GM23338 (cell line): ENCODE measurements around the gene COL18A1. TPM values are rescaled to one million over a fixed set of nuclear protein-coding genes. Genes with fewer than 3 reads are reported as not detected.

Experiments
- ATAC-seq: fragments of 200-7000 bp; cut with Tn5 transposase; 3 replicates; pipeline ENCODE4 v1.9.1; 2020
- DNase-seq: peaks from one replicate; pipeline ENCODE4 v3.0.0-alpha.2; 2015; ENCODE audit warnings: low spot score
- H2AFZ ChIP-seq: fragments of 200-600 bp; sonication (generic); 2 replicates; pipeline ENCODE4 v1.8.0; 2016; ENCODE audit warnings: antibody characterized with exemption, mild to moderate bottlenecking, moderate library complexity
- H3F3A ChIP-seq: fragments of 200-600 bp; sonication (generic); replicated peaks from 2 replicates; pipeline ENCODE4 v1.8.0; 2017; ENCODE audit warnings: antibody characterized with exemption, mixed run types, low read depth
- H3K27ac ChIP-seq: fragments of 200-600 bp; sonication (generic); 2 replicates; pipeline ENCODE4 v1.6.1; 2016; ENCODE audit warnings: low read depth
- H3K27me3 ChIP-seq: fragments of 200-600 bp; sonication (generic); 2 replicates; pipeline ENCODE4 v1.8.0; 2016; ENCODE audit warnings: mild to moderate bottlenecking, mixed run types, moderate library complexity; ENCODE audit not compliant: insufficient read depth
- H3K36me3 ChIP-seq: fragments of 200-600 bp; sonication (generic); 2 replicates; pipeline ENCODE4 v1.8.0; 2016; ENCODE audit warnings: mild to moderate bottlenecking; ENCODE audit not compliant: insufficient read depth
- H3K4me1 ChIP-seq: fragments of 200-600 bp; sonication (generic); 2 replicates; pipeline ENCODE4 v1.8.0; 2016; ENCODE audit warnings: mild to moderate bottlenecking, moderate library complexity; ENCODE audit not compliant: insufficient read depth
- H3K4me2 ChIP-seq: fragments of 200-600 bp; sonication (generic); 2 replicates; pipeline ENCODE4 v1.7.1; 2017; ENCODE audit warnings: mixed run types
- H3K4me3 ChIP-seq: fragments of 200-600 bp; sonication (generic); 2 replicates; pipeline ENCODE4 v1.6.1; 2016; ENCODE audit warnings: mixed run types
- H3K79me2 ChIP-seq: fragments of 200-600 bp; sonication (generic); replicated peaks from 2 replicates; pipeline ENCODE4 v1.8.0; 2017; ENCODE audit warnings: mild to moderate bottlenecking; ENCODE audit not compliant: insufficient read depth
- H3K9me2 ChIP-seq: fragments of 200-600 bp; sonication (generic); 2 replicates; pipeline ENCODE4 v1.8.0; 2017; ENCODE audit not compliant: insufficient read depth
- H4K20me1 ChIP-seq: fragments of 200-600 bp; sonication (generic); replicated peaks from 2 replicates; pipeline ENCODE4 v1.8.0; 2017; ENCODE audit warnings: mild to moderate bottlenecking; ENCODE audit not compliant: insufficient read depth
- H3K27ac Mint-ChIP-seq: 2 replicates; pipeline ENCODE4 v1.8.0; 2020; ENCODE audit warnings: inconsistent platforms, mild to moderate bottlenecking, moderate library complexity, mixed read lengths
- H3K27me3 Mint-ChIP-seq: 3 replicates; pipeline ENCODE4 v1.8.0; 2022; ENCODE audit warnings: low read depth, mild to moderate bottlenecking, moderate library complexity, mixed read lengths, inconsistent platforms; ENCODE audit not compliant: insufficient read depth, poor library complexity
- H3K36me3 Mint-ChIP-seq: 3 replicates; pipeline ENCODE4 v1.8.0; 2021; ENCODE audit warnings: low read depth, mild to moderate bottlenecking, inconsistent platforms, moderate library complexity, mixed read lengths
- H3K4me1 Mint-ChIP-seq: 3 replicates; pipeline ENCODE4 v1.8.0; 2020; ENCODE audit warnings: mild to moderate bottlenecking, inconsistent platforms, mixed read lengths
- H3K4me3 Mint-ChIP-seq: 3 replicates; pipeline ENCODE4 v1.8.0; 2021; ENCODE audit warnings: moderate library complexity, mild to moderate bottlenecking, inconsistent platforms, mixed read lengths
- H3K9me3 Mint-ChIP-seq: 3 replicates; pipeline ENCODE4 v1.8.0; 2020; ENCODE audit warnings: moderate library complexity, mild to moderate bottlenecking, inconsistent platforms, mixed read lengths
- CREB1 ChIP-seq: fragments of 250-450 bp; sonication (Bioruptor Pico); IDR thresholded peaks from 2 replicates; pipeline ENCODE4 v1.5.0; 2020; ENCODE audit warnings: low read depth, mild to moderate bottlenecking, moderate library complexity
- JUNB ChIP-seq: IDR thresholded peaks from one replicate; pipeline ENCODE4 v1.6.1; 2016; ENCODE audit warnings: antibody characterized with exemption; ENCODE audit not compliant: unreplicated experiment
- NANOG ChIP-seq: IDR thresholded peaks from 2 replicates; pipeline ENCODE4 v1.6.1; 2016; ENCODE audit warnings: antibody characterized with exemption, borderline replicate concordance
- POLR2AphosphoS5 ChIP-seq: IDR thresholded peaks from 2 replicates; pipeline ENCODE4 v1.6.1; 2016; ENCODE audit warnings: antibody characterized with exemption, low read depth
- REST ChIP-seq: IDR thresholded peaks from one replicate; pipeline ENCODE4 v1.6.1; 2018; ENCODE audit warnings: antibody characterized with exemption; ENCODE audit not compliant: unreplicated experiment
- STAT1 ChIP-seq: IDR thresholded peaks from one replicate; pipeline ENCODE4 v1.6.1; 2016; ENCODE audit warnings: antibody characterized with exemption; ENCODE audit not compliant: unreplicated experiment
- ZNF114 ChIP-seq: fragments of 250-450 bp; sonication (Bioruptor Pico); IDR thresholded peaks from 2 replicates; pipeline ENCODE4 v1.5.0; 2020; ENCODE audit warnings: mild to moderate bottlenecking, moderate library complexity
- polyA plus RNA-seq: library from polyadenylated mRNA; unstranded; fragments of >200 nt; fragmentation: Nextera tagmentation; extraction: Ambion mirVana; gene quantifications from 2 replicates; pipeline ENCODE4 v1.2.1, GENCODE V29; 2016
- total RNA-seq: library from RNA; depleted of rRNA; stranded (reverse); fragments of >200 nt; shearing (Covaris generic); gene quantifications from 2 replicates; pipeline ENCODE4 v1.2.3, GENCODE V29; 2014
- TF ChIP-seq, protein P1 (sequence below): fragments of 250-450 bp; sonication (Bioruptor Pico); IDR thresholded peaks from 2 replicates; pipeline ENCODE4 v1.5.0; 2020; ENCODE audit warnings: mild to moderate bottlenecking, moderate library complexity
- TF ChIP-seq, protein P2 (sequence below): IDR thresholded peaks from 2 replicates; pipeline ENCODE4 v1.6.1; 2016; ENCODE audit warnings: antibody characterized with exemption
- TF ChIP-seq, protein P3 (sequence below), 2 experiments: fragments of 200-600 bp in 1 of 2; sonication (generic) in 1 of 2; conservative IDR thresholded peaks; 2 replicates each; pipeline versions ENCODE4 v1.5.1 to v1.6.1; 2016 to 2017; ENCODE audit warnings: antibody characterized with exemption in 2 of 2, low read depth in 2 of 2, mild to moderate bottlenecking in 2 of 2, moderate library complexity in 1 of 2

The COL18A1 gene
- total and polyA plus RNA-seq, 2 experiments from 2014 or later: 38.4 to 430 TPM

DNA sequence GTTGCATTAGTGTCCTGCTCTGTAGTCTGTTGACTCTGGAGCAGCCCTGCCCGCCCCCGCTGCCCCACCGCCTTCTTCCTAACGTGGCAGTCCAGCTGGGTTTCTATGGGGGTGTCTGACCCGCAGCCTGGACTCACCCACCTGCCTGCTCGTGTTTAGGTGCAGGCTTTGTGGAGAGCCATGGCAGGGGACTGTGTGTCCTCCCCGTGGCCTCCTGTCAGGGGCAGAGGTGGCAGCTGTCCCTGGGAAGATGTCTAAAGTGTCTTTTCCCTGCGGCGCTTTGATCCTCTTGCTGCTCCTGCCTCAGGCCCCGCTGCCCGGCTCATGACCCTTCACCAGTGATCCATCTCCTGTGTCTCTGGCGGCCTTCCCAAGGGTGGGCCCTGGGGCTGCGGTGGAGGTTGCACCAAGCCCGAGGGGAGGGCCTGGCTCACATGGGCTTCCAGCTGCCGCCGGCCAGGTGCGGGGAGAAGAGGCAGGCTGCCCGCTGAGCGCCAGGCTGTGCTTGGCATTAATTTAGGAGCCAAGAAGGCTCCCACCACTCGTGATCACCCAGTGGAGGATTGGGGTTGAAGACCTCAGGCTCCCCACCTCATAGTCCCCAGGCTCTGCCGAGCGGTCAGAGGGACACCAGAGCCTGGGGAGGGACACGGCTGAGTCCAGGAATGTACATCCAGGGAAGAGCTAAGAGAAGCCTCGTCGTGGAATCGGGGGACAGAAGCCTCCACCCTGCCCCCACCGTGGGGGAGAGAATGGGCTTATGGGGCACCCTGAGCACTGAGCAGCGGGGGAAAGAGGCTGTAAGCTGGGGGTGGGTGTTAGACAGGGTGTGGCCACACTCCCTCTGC is 44.1 kb downstream of the COL18A1 start (continued):
- no peak for TF ChIP-seq REST

- Histone ChIP-seq H2AFZ (no peak overlapping the region), H3K9me2 (peaks cover 7% of the 10 kb centered on the region; the same call in 1 of the 2 replicates), H3K27me3 (no peaks in the 10 kb centered on the region), H3K4me2 (no peak overlapping the region), H3K4me3 (no peak overlapping the region), H3K4me1 (no peaks in the 10 kb centered on the region), H3K79me2 (peaks cover 84% of the 10 kb centered on the region), H3K36me3 (0 out of 2 replicates have a peak, but pooled peaks cover 4% of the 10 kb centered on the region), H3K27ac (peak overlapping the region; percentile 32; the same call in 1 of the 2 replicates), H3F3A (peaks cover 16% of the 10 kb centered on the region), H4K20me1 (peaks cover 41% of the 10 kb centered on the region)
- no peak for DNase-seq
- H3K4me1 Mint-ChIP-seq: peaks cover 7% of the 10 kb centered on the region; the same call in 2 of the 3 replicates
- H3K27ac Mint-ChIP-seq: peak overlapping the region; percentile 56; the same call in 1 of the 2 replicates
- H3K9me3 Mint-ChIP-seq: peaks cover 3% of the 10 kb centered on the region; the same call in 2 of the 3 replicates
- no peak for ATAC-seq
- peaks cover 44% of the 10 kb centered on the region for H3K36me3 Mint-ChIP-seq
- peaks cover 10% of the 10 kb centered on the region for H3K27me3 Mint-ChIP-seq
- H3K4me3 Mint-ChIP-seq: no peak overlapping the region
- TF ChIP-seq CREB1 (CRISPR knock-in tag) (no peak), POLR2AphosphoS5 (no peak), JUNB (no peak), NANOG (no peak), ZNF114 (no peak), STAT1 (no peak)
- TF ChIP-seq, protein P1, sequence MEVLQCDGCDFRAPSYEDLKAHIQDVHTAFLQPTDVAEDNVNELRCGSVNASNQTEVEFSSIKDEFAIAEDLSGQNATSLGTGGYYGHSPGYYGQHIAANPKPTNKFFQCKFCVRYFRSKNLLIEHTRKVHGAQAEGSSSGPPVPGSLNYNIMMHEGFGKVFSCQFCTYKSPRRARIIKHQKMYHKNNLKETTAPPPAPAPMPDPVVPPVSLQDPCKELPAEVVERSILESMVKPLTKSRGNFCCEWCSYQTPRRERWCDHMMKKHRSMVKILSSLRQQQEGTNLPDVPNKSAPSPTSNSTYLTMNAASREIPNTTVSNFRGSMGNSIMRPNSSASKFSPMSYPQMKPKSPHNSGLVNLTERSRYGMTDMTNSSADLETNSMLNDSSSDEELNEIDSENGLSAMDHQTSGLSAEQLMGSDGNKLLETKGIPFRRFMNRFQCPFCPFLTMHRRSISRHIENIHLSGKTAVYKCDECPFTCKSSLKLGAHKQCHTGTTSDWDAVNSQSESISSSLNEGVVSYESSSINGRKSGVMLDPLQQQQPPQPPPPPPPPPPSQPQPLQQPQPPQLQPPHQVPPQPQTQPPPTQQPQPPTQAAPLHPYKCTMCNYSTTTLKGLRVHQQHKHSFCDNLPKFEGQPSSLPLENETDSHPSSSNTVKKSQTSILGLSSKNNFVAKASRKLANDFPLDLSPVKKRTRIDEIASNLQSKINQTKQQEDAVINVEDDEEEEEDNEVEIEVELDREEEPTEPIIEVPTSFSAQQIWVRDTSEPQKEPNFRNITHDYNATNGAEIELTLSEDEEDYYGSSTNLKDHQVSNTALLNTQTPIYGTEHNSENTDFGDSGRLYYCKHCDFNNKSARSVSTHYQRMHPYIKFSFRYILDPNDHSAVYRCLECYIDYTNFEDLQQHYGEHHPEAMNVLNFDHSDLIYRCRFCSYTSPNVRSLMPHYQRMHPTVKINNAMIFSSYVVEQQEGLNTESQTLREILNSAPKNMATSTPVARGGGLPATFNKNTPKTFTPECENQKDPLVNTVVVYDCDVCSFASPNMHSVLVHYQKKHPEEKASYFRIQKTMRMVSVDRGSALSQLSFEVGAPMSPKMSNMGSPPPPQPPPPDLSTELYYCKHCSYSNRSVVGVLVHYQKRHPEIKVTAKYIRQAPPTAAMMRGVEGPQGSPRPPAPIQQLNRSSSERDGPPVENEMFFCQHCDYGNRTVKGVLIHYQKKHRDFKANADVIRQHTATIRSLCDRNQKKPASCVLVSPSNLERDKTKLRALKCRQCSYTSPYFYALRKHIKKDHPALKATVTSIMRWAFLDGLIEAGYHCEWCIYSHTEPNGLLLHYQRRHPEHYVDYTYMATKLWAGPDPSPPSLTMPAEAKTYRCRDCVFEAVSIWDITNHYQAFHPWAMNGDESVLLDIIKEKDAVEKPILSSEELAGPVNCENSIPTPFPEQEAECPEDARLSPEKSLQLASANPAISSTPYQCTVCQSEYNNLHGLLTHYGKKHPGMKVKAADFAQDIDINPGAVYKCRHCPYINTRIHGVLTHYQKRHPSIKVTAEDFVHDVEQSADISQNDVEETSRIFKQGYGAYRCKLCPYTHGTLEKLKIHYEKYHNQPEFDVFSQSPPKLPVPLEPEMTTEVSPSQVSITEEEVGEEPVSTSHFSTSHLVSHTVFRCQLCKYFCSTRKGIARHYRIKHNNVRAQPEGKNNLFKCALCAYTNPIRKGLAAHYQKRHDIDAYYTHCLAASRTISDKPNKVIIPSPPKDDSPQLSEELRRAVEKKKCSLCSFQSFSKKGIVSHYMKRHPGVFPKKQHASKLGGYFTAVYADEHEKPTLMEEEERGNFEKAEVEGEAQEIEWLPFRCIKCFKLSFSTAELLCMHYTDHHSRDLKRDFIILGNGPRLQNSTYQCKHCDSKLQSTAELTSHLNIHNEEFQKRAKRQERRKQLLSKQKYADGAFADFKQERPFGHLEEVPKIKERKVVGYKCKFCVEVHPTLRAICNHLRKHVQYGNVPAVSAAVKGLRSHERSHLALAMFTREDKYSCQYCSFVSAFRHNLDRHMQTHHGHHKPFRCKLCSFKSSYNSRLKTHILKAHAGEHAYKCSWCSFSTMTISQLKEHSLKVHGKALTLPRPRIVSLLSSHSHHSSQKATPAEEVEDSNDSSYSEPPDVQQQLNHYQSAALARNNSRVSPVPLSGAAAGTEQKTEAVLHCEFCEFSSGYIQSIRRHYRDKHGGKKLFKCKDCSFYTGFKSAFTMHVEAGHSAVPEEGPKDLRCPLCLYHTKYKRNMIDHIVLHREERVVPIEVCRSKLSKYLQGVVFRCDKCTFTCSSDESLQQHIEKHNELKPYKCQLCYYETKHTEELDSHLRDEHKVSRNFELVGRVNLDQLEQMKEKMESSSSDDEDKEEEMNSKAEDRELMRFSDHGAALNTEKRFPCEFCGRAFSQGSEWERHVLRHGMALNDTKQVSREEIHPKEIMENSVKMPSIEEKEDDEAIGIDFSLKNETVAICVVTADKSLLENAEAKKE (CRISPR knock-in tag): no peak
- TF ChIP-seq, protein P2, sequence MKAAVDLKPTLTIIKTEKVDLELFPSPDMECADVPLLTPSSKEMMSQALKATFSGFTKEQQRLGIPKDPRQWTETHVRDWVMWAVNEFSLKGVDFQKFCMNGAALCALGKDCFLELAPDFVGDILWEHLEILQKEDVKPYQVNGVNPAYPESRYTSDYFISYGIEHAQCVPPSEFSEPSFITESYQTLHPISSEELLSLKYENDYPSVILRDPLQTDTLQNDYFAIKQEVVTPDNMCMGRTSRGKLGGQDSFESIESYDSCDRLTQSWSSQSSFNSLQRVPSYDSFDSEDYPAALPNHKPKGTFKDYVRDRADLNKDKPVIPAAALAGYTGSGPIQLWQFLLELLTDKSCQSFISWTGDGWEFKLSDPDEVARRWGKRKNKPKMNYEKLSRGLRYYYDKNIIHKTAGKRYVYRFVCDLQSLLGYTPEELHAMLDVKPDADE: no peak
- TF ChIP-seq, protein P3, sequence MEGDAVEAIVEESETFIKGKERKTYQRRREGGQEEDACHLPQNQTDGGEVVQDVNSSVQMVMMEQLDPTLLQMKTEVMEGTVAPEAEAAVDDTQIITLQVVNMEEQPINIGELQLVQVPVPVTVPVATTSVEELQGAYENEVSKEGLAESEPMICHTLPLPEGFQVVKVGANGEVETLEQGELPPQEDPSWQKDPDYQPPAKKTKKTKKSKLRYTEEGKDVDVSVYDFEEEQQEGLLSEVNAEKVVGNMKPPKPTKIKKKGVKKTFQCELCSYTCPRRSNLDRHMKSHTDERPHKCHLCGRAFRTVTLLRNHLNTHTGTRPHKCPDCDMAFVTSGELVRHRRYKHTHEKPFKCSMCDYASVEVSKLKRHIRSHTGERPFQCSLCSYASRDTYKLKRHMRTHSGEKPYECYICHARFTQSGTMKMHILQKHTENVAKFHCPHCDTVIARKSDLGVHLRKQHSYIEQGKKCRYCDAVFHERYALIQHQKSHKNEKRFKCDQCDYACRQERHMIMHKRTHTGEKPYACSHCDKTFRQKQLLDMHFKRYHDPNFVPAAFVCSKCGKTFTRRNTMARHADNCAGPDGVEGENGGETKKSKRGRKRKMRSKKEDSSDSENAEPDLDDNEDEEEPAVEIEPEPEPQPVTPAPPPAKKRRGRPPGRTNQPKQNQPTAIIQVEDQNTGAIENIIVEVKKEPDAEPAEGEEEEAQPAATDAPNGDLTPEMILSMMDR (conservative IDR thresholded peaks at IDR 0.05; ENCODE audit: low read depth in 2 of 2): no peak
Observed at GRCh38 chr21:45449658-45450422, 44.9 kb downstream of the COL18A1 start.
